AG04449 (cell line): Measurements from ENCODE around the gene ZFPM1.

Experiments used
- CTCF ChIA-PET: fragments of 350-600 bp; formaldehyde crosslinking; extraction: SDS; loops from one replicate; lab custom pipeline; 2021; ENCODE audit warnings: antibody characterized with exemption; lab: Yijun Ruan, JAX
- POLR2A ChIA-PET: fragments of 400-600, 350-600 bp; formaldehyde crosslinking; extraction: SDS; loops from one replicate; lab custom pipeline; 2020; ENCODE audit warnings: antibody characterized with exemption, inconsistent platforms; lab: Yijun Ruan, JAX
- DNase-seq: peaks from one replicate; pipeline ENCODE4 v3.0.0-alpha.2; 2010; ENCODE audit warnings: low read depth, low spot score
- H3K4me3 ChIP-seq: 2 replicates; pipeline ENCODE4 v1.5.1; 2011; ENCODE audit warnings: low read depth, mild to moderate bottlenecking, control low read depth, low read length
- TF ChIP-seq, protein P1 (sequence below): IDR thresholded peaks from one replicate; pipeline ENCODE4 v1.5.1; 2011; ENCODE audit warnings: mild to moderate bottlenecking, moderate library complexity, low read length, control low read depth, inconsistent platforms; ENCODE audit not compliant: insufficient read depth; ENCODE audit errors: missing control alignments

The ZFPM1 gene

GRCh38 chr16:88455610-88456355 lies 2.7 kb downstream of the ZFPM1 start:
- TF ChIP-seq, protein P1, sequence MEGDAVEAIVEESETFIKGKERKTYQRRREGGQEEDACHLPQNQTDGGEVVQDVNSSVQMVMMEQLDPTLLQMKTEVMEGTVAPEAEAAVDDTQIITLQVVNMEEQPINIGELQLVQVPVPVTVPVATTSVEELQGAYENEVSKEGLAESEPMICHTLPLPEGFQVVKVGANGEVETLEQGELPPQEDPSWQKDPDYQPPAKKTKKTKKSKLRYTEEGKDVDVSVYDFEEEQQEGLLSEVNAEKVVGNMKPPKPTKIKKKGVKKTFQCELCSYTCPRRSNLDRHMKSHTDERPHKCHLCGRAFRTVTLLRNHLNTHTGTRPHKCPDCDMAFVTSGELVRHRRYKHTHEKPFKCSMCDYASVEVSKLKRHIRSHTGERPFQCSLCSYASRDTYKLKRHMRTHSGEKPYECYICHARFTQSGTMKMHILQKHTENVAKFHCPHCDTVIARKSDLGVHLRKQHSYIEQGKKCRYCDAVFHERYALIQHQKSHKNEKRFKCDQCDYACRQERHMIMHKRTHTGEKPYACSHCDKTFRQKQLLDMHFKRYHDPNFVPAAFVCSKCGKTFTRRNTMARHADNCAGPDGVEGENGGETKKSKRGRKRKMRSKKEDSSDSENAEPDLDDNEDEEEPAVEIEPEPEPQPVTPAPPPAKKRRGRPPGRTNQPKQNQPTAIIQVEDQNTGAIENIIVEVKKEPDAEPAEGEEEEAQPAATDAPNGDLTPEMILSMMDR = no peak
- ChIA-PET POLR2A (no interaction called here), CTCF (interaction anchor here (1.3 kb wide), 1 partner anchor 11 kb away, joined by 3 read pairs; no protein-coding TSS in a partner anchor)
- DNase-seq = no peak
- peak overlapping the region; percentile 55 for H3K4me3 ChIP-seq

DNA sequence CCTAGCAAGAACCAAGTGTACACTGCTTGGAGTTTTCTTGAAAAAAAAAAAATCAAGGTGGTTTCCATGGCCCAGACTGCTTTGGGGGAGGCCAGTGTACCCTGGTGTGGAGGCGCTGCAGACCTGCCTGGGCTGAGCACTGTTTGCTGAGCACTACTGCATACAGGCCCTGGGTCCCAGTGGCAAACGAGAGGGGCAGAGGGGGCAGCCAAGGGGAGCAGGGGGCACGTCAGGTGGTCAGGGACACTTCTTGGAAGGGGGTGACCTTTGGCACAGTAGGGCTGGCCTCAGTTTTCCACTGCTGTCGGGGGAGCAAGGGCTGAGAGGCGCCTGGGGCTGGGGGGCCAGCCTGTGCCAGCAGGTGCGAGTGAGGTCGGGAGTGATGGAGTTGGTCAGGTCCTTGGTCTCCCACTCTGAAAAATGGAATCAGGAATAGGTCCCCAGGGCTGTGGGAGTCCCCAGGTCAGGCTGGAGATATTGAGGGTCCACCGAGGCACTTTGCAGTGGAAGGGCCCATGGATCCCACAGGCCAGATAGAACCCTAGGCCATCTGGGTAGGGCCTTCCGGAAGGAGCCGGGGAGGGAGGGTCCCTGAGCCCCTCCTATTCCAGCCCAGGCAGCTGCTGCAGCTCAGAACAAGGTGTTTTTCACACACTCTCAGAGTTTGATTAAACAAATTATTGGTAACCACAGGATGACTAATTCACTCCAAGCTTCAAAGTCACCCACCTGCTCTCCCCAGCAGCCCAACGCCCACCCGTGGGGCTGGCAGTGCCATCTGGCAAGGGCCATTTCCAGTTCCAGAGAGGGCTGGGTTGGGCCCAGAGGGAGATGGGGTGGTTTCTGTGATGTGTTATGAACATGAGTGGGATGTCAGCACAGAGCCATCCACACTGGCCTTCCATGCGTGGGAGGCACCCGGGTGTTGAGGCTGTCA lies 3.5 kb downstream of the ZFPM1 start:
- ChIA-PET POLR2A (no interaction called here), CTCF (interaction anchor here (1.3 kb wide), 1 partner anchor 10 kb away, joined by 3 read pairs; no protein-coding TSS in a partner anchor)
- TF ChIP-seq, protein P1 = no peak
- no peak for DNase-seq
- peak overlapping the region; percentile 55 for H3K4me3 ChIP-seq

DNA sequence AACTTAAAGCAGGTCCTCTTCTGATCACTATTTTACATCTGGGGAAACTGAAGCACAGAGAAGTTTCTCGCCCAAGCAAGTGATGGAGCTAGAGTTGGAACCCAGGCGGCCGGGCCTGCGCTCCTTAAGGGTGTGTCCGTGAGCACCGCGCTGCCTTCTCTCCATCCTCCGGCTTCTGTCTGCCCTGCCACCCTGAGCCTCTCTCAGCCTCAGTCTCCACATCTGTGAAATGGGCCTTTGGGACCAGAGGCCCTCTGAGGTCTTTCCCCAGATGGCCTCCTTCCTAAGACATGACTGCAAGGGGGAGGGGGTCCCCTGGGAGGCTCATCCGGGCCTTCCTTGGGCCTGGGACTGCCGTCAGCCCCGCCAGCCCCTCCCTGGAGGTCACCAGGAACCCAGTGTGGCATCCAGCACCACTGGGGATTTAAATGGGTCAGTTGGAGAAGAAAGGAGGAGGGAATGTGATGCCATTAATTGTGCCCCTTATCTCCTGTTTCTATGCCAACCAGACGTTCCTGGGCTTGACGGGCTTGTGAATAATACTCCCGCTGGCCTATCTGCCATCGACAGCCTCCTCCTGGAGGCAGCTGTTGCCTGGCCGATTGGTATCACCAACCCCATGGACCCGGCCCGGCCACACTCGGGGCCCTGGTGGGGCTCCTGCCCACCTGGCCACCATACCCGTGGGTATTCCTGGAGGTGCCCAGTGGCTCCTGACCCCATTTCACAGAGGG lies 5.1 kb downstream of the ZFPM1 start:
- no peak for DNase-seq
- ChIA-PET POLR2A (no interaction called here), CTCF (no interaction called here)
- H3K4me3 ChIP-seq = no peak overlapping the region
- TF ChIP-seq, protein P1 = no peak

GRCh38 chr16:88458773-88459235 lies 5.7 kb downstream of the ZFPM1 start:
- CTCF ChIA-PET = no interaction called here

GRCh38 chr16:88459366-88460073 lies 6.4 kb downstream of the ZFPM1 start:
- ChIA-PET CTCF (no interaction called here), POLR2A (no interaction called here)
- no peak for DNase-seq
- no peak overlapping the region for H3K4me3 ChIP-seq
- TF ChIP-seq, protein P1 = no peak

More at GRCh38 chr16:88458773-88459235, 5.7 kb downstream of the ZFPM1 start:
- TF ChIP-seq, protein P1 = no peak
- H3K4me3 ChIP-seq = no peak overlapping the region
- no peak for DNase-seq
- POLR2A ChIA-PET = no interaction called here
